Hindlimb muscle (tissue), 1 donor: ENCODE measurements around the gene ATF1. TPM values are rescaled to one million over a fixed set of nuclear protein-coding genes. Genes with fewer than 3 reads are reported as not detected.
"Not testable (repeated sequence)": the region's sequence is repeated elsewhere in the genome, so short reads cannot be mapped to it uniquely, and the experiment has no call there.

Experiments used
- DNase-seq: peaks from one replicate; pipeline ENCODE4 v3.0.0-alpha.2; 2013
- polyA plus RNA-seq: library from polyadenylated mRNA; unstranded; fragments of 120-200 nt; gene quantifications from one replicate; pipeline ENCODE4 v1.2.1, GENCODE V29; 2013; ENCODE audit not compliant: insufficient read length

Gene ATF1
- polyA plus RNA-seq, 1 donor, result 30.8 TPM

DNA sequence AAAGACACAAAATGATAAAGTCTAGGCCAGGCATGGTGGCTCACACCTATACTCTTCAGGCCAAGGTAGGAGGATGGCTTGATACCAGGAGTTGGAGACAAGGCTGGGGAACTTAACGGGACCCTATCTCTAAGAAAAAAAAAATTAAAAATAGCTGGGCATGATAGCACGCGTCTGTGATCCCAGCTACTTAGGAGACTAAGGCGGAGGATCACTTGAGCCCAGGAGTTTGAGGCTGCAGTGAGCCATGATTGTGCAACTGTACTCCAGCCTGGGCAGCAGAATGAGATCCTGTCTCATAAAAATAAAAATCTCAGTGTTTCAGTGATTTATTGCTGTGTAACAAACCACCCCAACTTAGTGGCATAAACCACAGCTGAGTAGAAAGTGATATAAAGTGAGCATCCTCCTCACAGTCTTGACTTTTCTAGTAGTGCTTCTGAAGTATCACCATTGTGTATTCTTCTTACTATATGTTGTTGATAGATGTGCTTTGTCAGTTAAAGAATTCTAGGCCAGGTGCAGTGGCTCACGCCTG is 10.6 kb upstream of the ATF1 start:
- DNase-seq, result no peak

DNA sequence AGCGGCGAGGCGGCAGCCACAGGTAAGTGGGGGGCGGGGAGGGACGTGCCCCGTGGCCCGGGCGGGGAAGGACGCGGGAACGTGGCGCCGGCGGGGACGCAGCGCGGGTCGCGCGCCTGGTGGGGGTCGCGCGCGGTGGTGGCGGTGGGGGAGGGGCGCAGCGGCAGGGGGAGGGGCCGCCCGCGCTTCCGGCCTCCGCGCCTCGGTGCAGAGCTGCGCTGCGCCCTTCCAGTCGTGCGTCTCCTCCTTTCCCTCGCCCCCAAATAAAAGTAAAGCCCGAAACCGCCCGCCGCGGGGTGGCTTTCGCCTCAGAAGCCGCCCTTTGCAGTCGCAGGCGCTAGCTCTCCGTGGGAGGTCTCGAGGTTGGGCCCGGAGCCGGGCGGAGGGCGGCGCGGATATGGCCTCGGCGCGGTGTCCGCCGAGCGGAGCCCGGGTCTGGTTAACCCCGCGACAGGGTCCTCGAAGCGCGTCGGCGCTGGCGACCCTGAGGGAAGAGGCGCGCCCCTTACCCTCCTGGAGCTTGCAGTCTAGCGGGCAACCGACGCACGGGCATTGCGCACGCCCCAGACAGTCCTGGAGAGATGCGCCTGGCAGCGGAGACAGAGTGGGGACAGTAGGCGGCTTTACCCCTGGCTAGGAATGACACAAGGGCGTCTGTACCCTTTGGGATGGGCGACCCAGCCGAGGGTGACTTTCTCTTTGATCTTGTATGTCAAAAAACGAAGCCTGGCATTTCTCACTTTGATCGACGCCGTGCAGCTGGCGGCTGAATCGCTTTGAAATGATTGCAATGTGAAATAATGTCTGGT is 589 bp downstream of the ATF1 start:
- DNase-seq, result peak; percentile 29

DNA sequence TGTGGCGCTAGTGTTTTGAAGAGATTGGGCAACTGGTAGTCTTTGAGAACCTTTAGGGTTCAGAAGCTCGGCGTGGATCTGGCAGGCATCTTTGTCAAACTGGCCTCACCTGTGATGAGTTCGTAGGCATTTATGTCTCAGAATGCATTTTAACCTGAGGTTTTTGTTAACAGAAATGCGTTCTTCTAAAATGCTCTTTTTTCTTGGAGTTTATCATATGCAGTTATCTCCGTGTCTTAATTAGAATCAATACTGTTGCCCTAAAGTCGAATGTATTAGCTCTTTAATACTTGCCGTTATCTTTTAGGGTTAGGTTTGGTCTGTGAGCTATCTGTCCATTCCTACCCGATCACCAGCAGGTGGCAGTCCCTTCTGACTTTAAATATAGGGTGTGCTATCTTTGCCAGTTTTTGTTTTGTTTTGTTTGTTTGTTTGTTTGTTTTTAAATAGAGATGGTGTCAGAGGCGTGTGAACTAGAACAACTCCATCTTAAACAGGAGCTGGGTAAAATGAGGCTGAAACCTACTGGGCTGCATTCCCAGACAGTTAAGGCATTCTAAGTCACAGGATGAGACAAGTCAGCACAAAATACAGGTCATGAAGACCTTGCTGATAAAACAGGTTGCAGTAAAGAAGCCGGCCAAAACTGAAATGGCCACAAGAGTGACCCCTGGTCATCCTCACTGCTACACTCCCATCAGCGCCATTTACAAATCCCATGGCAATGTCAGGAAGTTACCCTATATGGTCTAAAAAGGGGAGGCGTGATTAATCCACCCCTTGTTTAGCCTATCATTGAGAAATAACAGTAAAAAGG is 1.4 kb downstream of the ATF1 start:
- DNase-seq, result peak; percentile 28

DNA sequence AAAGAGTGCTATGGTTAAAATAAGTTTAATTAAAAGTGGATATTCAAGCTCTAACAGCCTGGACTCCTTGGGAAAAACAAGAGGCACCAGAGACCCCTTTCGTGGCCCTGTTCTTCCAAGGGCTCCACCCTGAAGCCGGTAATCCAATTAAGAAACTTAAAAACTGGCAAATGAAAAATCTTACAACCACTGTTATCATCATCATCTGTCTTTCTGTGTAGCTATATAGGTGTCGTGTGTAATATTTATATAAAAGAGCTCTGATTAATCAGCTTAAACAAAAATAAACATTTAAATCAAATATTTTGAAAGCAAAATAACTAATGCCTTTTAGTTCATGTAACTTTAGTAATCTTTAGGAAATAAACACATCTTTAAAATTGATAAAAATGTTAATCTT is 4.5 kb downstream of the ATF1 start:
- DNase-seq, result no peak

DNA sequence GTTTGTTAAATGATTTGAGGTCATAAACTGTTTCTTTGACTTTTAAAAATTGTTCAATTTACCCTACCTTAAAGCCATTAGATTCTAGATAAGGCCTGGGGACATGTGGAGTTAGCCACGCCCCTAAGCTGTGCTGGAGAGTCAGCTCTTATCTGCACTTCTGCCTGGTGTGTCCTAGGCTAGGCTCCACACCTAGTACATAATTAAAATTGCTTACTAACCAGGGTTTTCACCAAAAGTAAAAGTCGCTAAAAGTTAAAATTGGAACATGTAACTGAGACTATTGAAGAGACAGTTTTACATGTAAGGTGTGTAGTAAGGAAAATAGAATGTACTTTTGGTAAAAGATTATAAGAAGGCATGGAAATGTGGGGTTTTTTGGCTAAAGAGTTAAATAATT is 4.9 kb downstream of the ATF1 start:
- DNase-seq, result not testable (repeated sequence)

DNA sequence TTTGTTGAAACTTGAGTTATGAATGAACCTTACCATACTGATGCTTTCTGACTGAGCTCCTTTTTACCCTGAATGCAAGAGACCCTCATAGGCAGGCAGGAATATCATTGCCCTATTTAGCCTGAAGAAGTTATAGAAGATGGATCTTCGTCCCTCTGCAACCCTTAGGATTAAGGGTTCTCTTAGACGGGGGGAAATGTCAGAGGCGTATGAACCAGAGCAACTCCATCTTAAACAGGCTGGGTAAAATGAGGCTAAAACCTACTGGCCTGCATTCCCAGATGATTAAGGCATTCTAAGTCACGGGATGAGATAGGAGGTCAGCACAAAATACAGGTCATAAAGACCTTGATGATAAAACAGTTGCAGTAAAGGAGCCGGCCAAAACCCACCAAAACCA is 7.5 kb downstream of the ATF1 start:
- no peak for DNase-seq

DNA sequence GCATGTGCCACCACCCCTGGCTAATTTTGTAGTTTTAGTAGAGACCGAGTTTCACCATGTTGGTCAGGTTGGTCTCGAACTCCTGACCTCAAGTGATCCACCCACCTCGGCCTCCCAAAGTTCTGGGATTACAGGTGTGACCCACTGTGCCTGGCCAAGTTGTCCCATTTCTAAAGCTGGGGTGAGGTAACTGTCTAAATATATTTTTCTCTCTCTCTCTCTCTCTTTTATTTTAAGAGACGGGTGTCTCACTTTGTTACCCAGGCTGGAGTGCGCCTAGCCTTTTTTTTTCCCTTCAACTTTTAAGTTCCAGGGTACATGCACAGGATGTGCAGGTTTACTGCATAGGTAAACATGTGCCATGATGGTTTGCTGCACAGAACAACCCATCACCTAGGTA is 8.6 kb downstream of the ATF1 start:
- DNase-seq, result no peak

DNA sequence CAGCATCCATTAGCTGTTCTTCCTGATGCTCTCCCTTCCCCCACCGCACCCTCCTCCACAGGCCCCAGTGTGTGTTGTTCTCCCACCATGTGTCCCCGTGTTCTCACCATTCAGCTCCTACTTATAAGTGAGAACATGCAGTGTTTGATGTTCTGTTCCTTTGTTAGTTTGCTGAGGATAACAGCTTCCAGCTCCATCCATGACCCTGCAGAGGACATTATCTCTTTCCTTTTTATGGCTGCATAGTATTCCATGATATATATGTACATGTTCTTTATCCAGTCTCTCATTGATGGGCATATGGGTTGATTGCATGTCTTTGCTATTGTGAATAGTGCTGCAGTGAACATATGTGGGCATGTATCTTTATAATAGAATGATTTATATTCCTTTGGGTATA is 9.0 kb downstream of the ATF1 start:
- no peak for DNase-seq

DNA sequence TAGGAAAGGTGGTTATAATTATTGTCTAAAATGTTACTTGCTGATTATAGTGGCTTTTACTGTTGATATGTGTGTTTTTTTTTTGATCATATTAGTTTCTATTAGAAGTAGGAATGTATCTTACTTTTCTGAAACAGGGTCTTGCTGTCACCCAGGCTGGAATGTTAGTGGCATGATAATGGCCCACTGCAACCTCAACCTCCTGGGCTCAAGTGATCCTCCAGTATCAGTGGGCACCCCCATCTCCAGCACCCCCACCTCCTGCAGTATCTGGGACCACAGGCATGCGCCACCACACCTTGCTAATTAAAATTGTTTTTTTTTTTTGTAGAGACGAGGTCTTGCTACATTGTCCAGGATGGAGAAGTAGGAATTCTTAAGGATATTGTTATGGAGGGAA is 11.3 kb downstream of the ATF1 start:
- DNase-seq, result no peak

DNA sequence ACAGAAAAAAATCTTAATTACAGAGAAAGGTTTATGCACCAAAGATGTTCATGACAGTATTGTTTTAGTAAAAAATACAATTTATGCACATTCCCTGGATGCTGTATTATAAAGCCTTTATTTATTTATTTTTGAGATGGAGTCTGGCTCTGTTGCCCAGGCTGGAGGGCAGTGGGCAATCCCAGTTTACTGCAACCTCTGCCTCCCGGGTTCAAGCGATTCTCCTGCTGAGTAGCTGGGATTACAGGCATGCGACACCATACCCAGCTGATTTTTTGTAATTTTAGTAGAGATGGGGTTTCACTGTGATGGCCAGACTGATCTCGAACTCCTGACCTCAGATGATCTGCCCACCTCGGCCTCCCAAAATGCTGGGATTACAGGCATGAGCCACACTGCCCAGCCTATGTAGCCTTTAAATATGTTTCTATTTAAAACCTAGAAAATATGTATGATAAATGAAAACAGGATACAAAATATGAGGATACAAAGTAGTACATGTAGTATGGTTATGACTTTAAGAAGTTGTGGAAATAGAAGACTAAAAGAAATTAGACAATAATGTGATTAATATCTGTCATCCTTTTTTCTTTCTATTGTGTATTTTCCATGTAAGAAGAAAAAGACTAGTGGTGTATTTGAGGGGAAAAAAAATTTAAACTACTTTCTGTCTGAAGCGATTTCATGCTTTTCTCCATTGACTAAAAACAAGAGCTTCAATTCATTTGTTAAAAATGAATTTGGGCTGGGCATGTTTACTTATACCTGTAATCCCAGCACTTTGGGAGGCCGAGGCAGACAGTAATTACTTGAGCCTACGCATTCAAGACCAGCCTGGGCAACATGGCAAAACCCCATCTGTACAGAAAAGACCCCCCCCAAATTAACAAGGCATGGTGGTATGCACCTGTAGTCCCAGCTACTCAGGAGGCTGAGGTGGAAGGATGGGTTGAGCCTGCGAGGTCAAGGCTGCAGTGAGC is 13.1 kb downstream of the ATF1 start:
- DNase-seq, result no peak

DNA sequence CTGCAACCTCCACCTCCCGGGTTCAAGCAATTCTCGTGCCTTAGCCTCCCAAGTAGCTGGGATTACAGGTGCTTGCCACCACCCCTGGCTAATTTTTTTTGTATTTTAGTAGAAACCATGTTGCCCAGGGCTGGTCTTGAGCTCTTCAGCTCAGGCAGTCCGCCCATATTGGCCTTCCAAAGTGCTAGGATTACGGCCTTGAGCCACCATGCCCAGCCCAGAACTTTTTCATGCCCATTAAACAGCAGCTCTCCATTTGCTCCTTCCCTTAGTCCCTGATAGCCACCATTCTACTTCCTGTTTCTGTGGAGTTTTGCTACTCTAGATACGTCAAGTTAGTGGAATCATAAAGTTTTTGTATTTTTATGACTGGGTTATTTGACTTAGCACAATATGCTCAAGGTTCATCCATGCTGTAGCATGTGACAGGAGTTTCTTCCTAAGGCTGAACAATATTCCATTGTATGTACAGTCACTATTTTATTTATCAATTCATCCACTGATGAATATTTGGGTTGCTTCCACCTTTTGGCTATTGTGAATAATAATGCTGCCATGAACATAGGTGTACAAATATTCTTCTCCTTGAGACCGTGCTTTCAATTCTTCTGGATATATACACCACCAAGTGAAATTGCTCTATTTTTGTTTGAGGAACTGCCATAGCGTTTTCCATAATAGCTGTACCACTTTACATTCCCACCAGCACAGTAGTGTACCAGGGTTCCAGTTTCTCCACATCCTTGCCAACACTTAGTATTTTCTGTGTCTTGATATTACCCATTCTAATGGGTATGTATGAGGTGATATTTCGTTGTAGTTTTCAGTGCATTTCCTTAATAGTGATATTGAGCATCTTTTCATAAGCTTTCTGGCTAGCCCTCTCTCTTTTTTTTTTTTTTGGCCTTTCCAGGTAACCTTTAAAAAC is 15.0 kb downstream of the ATF1 start:
- DNase-seq, result no peak

DNA sequence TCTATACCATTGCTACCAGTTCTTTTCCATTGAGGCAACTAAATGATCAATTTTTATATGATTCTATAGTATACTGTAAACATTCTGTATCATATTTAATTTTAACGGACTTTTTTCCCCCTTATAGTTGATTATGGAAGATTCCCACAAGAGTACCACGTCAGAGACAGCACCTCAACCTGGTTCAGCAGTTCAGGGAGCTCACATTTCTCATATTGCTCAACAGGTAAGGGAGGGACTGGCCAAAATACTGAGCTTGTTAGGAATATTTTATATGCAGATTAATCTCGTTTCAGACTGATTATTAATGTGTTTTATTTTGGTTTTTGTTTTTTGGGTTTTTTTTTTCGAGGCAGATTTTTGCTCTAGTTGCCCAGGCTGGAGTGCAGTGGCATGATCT is 16.1 kb downstream of the ATF1 start:
- DNase-seq, result no peak

DNA sequence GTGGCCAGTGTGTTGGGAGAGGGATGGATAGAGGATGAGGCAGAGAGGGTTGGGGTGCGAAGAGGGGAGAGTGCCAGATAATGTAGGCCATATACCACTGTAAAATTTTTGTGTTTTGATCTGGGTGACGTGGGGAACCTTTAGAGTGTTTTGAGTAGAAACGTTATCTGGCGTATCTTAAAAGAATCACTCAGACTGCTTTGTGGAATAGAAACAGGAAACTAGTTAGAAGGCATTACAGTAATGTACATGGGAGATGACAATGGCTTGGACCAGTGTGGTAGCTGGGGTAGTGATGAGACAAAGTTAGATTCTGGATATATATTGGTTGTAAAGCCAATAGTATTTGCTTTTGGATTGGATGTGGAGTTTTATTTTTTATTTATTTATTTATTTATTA is 20.6 kb downstream of the ATF1 start:
- no peak for DNase-seq

DNA sequence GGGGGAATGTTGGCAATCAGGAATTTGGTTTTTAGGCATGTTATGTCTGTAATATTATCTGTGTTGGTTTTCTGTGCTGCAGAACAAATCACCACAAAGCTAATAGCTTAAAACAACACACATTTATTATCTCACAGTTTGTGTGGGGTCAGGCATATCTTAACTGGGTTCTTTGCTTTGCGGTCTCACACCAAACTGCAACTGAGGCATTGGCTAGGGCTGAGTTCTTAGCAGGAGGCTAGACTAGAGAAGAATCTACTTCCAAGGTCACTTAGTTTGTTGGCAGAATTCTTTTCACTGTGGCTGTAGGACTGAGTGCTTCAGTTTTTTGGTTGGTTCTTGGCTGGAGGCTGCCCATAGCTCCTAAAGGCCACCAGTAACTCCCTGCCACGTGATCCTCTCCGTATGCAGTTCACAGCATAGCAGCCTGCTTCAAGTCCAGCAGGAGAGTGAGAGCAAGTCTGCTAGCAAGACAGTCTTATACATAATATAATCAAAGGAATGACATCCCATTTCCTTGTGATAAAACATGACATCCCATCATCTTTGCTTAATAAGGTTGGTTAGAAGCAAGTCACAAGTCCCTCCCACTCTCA is 21.6 kb downstream of the ATF1 start:
- no peak for DNase-seq

DNA sequence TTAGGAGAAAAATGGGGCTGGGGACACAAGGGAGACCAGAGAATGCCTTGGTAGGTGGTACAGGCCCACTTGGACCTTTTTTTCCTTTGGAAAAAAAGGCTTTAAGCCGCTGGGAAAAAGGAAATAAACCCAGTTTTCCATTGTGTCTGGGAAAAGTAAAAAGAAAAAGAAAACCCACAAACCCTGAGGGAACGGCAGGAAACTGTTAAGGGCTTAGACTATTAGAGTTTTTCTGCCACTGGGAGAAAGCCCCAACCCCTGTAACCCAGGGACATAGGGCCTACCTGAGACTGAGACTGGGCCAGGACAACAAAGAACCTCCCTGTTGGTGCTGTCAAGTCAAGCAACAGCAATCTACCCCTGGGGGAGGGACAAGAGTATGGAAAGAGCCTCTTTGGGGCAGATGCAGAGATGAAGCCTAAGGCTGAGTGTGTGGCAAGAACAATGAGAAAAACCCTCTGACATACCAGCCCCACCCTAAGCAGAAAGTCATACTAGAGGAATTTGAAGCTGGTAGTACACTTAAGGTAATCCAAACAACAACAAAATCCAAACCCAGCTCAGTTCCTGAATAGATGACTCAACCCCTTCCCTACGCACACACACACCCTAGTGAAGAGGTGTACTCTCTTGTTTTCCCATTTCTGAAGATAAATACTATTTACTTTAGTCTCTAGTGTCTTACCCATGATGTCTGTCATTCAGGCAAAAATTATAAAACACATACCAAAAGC is 22.8 kb downstream of the ATF1 start:
- no peak for DNase-seq

DNA sequence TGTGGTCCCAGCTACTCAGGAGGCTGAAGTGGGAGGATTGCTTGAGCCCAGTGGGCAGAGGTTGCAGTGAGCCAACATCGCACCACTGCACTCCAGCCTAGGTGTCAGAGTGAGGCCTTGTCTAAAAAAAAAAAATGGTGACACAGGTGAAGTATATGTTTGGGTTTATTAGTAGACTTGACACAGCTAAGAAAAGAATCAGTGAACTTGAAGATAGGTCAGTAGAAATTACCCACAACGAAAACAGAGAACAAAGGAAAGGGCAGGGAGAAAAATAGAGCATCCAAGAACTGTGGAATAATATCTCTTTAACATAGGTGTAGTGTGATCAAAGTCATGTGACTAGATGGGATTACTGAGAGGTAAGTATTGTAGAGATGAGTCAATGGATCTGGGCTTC is 23.7 kb downstream of the ATF1 start:
- no peak for DNase-seq

DNA sequence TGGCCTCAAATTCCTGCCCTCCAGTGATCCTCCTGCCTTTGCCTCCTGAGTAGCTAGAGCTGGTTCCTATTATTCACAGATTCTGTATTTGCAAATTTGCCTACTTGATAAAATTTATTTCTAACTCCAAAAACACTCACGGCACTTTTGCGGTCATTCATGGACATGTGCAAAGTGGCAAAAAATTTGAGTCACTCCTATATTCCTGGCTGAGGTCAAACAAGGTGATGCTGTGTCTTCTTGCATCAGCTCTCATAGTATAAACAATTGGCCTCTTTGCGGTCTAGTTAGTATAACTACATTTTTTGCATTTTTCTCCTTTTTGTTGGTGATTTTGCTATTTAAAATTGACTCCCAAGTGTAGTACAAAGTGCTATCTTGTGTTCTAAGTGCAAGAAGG is 24.7 kb downstream of the ATF1 start:
- DNase-seq, result no peak

DNA sequence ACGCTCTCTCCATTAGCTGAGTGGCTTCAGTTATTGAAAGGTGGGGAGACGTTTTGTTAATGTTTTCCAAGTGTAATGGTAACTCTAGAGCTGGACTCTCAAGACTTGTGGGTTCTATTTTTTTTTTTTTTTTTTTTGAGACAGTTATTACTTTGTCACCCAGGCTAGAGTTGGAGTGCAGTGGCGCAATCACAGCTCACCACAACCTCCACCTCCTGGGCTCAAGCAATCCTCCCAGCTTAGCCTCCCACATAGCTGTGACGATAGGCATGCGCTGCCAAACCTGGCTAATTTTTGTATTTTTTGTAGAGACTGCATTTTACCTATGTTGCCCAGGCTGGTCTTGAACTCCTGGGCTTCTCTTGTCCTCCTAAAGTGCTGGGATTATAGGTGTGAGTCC is 26.2 kb downstream of the ATF1 start:
- DNase-seq, result no peak

DNA sequence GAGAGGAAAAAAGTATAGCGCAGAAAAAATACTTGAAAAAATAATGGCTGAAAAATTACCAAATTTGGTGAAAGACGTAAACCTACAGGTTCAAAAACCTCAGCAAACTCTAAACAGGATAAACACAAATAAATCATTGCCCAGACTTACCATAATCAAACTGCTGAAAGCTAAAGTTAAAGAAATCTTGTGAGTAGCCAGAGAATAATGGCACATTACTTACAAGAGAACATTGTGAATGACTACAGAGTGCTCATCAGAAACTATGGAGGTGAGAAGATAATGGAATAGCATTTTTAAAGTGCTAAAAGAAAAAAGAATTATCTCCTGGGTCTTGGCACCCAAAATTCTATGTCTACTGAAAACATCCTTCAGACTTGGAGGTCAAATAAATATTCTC is 36.0 kb downstream of the ATF1 start:
- DNase-seq, result no peak

DNA sequence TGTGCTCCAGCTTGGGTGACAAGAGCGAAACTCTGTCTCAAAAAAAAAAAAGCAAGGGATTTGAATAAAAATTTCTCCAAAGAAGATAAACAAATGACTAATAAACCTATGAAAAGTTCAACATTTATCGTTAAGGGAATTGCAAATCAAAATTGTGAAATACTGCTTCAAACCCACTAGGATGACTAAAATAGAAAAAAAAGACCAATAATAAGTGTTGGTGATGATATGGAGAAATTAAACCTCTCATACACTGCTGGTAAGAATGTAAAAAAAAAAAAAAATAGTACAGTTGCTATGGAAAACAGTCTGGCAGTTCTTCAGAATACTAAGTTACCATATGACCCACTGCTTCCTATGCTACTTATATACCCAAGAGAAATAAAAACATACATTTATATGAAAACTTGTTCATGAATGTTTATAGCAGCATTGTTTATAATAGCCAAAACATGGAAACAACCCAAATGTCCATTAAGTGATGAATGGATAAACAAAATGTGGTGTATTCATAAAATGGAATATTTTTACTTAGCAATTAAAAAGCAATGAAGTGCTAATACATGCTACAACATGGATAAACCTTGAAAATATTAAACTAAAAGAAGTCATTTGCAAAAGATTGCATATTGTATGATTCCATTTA is 39.5 kb downstream of the ATF1 start:
- no peak for DNase-seq
